GM20431 (cell line): ENCODE measurements around the gene DOCK1.

ENCODE experiments used
- in situ Hi-C: fragments of 300-500 bp; cut with MseI, MboI; formaldehyde crosslinking; loops from one replicate; pipeline ENCODE4 v1.15.0; 2020; ENCODE audit warnings: low sequenced_read_pairs; ENCODE audit not compliant: unreplicated experiment

Gene DOCK1

GRCh38 chr10:126979311-126979710, 74.1 kb downstream of the DOCK1 start:
- in situ Hi-C loops: no loop called here

- in situ Hi-C loops: no loop called here
Measured at GRCh38 chr10:126993208-126993607, 88.0 kb downstream of the DOCK1 start.

GRCh38 chr10:126997801-126998590, 92.8 kb downstream of the DOCK1 start:
- in situ Hi-C loops: no loop called here

DNA sequence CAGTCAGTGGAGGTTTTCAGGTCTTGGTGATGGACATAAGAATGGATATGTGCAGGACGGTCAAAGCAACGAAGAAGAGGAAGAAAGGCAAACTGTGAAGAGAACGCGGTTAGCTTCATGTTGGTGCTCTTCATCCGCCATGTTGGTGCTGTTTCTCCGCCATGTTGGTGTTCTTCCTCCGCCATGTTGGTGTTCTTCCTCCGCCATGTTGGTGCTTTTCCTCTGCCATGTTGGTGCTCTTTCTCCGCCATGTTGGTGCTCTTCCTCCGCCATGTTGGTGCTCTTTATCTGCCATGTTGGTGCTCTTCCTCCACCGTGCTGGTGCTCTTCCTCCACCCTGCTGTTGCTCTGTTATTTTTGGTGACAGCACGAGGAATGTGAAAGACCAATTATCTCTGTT, 95.4 kb downstream of the DOCK1 start:
- in situ Hi-C loops: no loop called here

DNA sequence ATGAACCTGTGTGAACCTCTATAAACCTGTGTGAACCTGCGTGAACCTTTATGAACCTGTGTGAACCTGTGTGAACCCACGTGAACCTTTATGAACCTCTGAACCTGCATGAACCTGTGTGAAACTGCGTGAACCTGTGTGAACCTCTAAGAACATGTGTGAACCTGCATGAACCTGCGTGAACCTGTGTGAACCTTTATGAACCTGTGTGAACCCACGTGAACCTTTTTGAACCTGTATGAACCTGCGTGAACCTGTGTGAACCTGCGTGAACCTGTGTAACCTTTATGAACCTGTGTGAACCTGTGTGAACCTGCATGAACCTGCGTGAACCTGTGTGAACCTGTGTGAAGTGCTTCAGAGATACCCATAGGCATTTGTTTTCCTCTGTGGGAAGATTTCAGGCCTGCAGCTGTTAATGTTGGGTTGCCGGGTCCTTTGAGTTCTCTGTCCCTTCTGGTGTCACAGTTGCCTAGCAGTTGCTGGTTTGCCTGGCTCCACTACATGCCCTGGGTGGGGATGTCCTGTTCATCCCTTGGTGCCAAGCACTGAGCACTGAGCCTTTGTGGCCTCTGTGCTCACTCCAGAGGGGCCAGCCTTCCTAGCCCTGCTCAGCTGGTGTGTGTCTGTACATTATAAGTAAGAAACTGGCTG, 97.9 kb downstream of the DOCK1 start:
- in situ Hi-C loops: no loop called here

DNA sequence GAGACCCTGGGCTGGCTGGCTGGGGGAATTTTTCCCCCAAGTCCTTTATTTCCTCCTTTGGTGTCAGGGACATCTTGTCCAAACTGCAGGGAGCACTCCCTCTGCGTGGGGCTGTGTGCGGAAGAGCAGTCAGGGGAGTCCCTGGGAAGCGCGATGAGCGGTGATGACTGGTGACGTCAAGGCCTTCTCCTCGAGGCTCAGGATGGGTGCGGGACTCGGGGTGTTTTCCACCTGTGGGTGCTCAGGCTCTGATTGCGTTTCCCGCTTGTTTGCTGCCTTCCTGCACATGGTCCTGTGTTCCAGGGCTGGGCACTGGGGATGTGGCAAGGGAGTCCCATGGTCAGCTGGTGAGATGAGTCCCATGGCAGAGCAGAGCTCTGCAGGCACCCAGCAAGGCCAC, 101.2 kb downstream of the DOCK1 start:
- in situ Hi-C loops: no loop called here

DNA sequence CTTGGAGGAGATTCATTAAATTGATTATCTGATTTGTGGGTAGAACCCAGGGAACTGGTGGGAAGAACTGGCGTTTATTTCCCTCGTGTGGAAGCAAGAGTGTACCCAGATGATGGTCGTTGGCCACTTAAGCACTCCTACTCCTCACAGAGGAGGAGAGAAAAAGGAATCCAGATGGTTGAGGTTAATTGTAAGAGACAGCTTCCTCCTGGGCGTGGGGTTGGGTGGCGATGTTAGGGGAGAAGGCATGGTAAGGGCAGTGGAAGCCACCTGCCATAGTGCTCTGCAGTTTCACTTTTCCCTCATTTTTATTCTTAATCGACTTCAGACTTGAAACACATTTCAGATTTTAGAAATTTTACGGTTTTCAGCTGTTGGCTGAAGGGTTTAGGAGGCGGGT, 104.1 kb downstream of the DOCK1 start:
- in situ Hi-C loops: no loop called here

DNA sequence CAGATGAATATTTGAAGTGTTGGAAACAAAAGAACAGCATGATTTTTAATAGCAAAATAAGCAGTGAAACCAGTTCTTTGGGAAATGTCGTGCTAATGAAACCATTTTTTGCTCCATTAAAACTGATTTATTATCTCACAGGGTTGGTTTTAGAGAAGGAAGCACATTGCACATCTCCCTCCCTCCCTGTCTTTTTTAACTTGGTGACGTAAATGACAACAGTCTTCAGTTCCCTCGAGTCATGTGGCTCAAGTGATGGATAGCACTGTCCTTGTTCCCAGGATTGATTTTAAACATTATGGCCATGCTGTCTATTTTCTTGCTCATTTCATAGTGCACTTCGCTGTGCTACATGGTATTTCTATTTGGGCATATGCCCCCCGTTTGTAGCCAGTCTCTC, 105.9 kb downstream of the DOCK1 start:
- in situ Hi-C loops: no loop called here

DNA sequence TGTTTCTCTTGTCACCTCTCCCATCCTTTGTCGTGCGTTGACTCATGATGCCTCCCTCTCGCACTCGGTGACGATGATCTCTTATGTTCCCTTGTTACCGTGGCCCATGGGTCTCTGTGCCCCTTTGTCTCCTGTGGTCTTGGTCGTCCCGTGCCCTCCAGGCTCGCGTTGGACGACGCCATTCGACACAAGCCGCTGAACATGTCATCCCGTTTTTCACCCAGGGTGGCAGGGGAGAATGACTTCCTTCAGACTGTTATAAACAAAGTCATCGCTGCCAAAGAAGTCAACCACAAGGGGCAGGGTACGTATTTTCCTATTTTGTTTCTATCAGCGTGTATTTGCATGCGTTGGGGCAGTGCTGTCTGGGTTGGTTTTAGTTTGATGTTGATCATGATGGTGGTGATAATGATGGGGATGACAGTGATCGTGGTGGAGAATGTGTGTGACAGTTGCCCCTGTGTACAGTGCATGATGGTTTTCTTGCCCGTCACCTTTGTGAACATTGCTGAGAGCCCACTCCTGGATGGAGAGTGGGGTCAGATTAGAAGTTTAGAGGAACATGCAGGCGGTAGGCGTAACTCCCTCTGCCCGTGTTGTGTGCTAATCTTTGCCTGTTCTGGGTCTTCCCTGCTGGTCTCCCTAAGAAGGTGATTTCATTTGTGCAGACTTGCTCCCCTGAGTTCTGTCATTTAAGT, 107.0 kb downstream of the DOCK1 start:
- in situ Hi-C loops: no loop called here

DNA sequence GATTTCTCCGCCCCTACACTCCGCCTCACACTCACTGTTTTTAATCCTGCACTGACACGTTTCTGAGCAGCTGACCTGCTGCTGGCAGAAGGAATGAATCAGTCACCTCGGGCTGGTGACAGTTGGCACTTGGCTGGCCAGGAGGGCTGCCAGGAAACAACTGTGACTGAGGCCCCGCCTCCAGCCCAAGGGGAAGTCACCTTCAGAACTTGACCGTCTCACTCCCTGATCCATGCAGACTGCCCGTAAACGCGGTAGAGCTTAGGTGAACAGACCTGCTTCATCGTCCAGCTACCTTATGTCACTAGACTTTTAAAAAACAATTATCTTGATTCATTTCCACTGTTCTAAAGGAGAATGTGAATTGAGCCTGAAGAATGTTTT, 107.5 kb downstream of the DOCK1 start:
- in situ Hi-C loops: no loop called here

DNA sequence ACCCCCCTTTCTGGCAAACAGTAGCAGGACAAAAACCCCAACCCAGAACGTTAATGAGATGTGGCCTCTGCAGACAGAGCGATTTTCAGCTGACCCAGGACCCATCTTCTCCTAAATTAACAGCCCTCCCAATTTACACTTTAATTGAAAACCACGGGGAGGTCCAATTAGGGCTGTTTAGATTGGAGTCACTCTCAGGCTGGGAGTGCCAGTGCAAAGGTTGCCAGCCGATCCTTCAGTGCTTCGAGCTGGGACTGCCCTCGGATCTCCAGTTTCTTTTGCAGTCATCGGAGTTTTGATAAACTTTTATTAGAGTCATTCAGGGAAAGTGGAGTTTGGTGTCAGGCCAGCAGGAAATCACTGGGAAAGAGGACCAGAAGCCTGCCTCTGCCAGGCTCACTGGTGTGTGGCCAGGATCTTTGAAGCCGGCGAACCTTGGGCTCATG, 108.0 kb downstream of the DOCK1 start:
- in situ Hi-C loops: no loop called here

DNA sequence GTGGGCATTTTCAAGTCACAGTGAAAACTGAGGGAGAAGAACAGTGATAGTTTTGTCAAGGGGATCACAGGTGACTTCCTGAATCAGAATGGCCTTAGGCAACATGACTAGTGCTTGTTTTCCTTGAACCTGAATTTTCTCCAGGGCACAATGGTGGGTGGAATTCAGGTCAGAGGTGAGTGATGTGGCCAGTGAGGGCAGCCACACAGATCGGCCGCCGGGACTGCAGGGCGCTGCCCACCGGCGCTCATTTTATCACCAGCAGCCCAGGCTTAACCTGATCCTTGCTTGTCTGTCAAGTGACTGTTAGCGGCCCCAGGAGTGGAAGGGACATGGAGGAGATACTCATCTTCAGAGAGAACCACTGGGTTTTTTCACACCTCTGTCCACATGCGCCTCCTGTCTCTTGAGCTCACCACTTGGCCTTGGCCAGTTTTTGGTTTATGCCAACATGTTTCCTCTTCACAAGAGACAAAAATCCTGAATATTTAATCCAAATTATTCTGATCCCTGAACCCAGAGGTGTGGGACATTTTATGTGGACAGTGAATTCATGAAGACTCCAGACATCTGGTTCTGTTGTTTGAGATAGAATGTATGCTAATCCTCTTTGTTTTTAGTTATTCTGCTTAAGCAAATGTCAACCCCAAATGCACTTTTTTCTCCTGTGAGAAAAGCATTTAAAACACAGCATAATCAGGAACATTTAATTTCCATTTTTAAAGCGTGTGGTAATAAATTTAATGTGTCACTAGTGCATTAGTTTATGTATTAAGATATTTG, 108.7 kb downstream of the DOCK1 start:
- in situ Hi-C loops: no loop called here

GRCh38 chr10:127014671-127015070, 109.4 kb downstream of the DOCK1 start:
- in situ Hi-C loops: no loop called here

- in situ Hi-C loops: no loop called here
Measured at GRCh38 chr10:127015373-127015772, 110.1 kb downstream of the DOCK1 start.

DNA sequence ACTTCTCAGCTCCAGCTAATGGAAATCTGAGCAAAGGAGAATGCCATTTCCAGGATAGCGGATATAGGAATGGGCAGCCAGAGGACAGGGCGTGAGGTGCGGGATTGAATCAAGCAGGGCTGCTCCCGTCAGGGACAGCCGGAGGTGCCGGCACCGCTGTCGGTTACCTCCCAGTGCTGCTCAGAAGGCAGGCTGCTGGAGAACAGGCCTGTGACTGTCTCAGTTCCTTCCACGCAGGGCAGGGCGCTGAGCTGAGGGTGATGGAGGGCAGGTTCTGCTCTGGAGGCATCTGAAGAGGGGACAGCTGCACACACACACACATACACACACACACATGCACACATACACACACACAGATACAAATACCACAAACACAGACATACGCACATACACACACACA, 111.1 kb downstream of the DOCK1 start:
- in situ Hi-C loops: no loop called here

DNA sequence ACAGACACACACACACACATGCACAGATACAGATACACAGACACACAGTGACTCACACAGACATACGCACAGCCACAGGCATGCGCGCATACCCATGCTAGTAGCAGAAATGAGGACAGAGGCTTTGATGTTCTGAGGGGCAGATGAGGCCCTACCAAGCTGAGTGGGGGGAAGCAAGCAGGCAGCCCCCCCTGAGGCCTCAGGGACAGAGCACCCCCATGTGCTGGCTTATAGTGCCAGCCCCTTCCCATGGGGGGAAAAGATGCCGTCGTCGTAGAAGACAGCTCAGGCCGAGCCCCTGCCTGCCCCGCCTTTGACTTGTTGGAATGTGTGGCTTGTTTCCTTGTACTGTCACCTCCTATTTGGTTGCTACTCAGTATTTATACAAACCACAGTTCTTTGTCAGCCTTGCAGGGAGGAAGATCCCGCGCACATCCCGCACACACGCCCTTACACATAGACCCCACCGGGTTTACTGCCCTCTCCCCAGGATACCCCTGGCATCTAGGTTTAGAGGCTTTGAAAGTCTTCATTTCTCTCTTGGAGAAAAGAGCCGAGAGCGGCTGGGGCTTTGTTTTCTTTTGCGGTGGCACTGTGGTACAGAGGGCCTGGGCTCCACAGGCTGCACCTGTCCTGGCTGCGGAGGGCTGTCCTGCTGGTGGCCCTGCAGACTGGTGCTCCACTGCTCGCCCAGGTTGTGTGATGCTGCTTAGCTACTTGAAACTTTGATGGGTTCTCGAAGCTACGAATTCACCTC, 112.5 kb downstream of the DOCK1 start:
- in situ Hi-C loops: no loop called here

DNA sequence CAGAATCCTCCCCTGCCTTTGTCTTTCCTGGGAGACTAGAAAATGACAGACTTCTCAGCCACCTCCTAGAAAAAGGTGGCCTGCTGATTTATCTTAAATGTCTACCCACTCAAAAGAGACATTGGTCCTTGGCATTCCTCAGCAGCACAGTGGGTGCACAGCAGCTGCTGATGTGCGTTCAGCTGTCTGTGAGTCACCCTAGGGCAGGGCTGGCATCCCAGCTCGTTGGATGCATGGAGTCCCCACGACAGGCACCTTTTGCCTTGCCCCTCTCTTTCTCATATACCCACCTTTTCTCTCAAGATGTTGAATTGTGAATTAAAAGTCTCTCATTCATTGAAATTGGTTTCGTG, 113.0 kb downstream of the DOCK1 start:
- in situ Hi-C loops: no loop called here

DNA sequence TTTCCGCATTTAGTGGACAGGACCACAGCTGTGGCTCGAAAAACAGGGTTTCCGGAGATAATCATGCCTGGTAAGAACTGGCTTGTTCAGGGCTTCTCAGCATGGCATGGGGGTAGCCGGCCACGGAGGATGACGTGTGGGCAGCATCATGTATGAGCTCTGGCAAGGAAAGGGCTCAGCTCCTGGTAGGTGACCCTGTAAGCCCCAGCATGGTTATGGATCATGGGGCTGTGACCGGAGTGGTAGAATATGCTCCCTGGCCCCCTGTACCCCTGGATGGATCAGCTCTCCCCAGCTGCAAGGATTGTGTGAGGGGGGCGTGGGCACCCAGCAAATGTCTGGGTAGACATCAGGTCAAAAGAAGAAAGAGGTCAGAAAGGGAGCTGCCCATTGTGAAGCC, 113.5 kb downstream of the DOCK1 start:
- in situ Hi-C loops: no loop called here

DNA sequence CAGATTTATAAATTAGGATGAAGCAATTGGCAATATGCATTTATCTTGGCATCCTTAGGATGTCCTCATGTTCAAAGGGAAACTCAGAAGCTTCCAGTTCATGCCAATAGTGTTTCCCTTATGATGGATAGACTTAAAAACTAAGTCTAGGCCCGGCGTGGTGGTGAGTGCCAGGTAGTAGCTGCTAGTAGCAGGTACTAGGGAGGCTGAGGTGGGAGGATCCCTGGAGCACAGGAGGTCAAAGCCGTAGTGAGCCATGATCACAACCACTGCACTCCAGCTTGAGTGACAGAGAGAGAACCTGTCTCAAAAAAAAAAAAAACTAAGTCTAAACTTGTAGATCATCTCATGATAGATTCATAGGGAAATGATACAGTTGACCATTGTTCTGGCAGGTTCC, 115.0 kb downstream of the DOCK1 start:
- in situ Hi-C loops: no loop called here

DNA sequence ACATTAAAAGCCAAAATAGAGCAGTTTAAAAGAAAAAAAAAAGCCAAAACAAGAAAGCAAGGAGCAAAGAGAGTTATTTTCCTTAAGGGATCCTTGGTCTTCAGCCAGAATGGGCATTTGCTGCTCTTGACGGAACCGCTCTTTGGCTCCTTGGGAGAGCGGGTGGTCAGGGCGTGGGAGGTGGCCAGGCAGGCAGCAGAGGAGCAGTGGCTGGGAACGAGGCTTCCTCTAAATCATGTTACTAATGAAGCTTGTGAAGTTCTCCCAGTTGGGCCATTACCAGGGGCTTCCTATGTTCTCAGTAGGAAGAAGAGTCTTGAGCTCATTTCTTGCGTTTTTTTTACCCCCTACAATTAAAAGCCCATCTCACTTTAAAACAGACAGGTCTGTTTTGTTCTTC, 116.6 kb downstream of the DOCK1 start:
- in situ Hi-C loops: no loop called here
